ENCODE data around the gene MMP24.
"Not testable (repeated sequence)": the region's sequence is repeated elsewhere in the genome, so short reads cannot be mapped to it uniquely, and the experiment has no call there.

MMP24 gene

GRCh38 chr20:35226126-35226883 lies at the start of gene MMP24:
Gene MMP24 (plus strand): TSS chr20:35226690. CDS start chr20:35226739, 49 bp downstream.
- no peak for DNase-seq (ENCODE audit: low read depth)

GRCh38 chr20:35179292-35180212 lies 46.9 kb upstream of the MMP24 start:
- no peak for DNase-seq (ENCODE audit: low read depth)

GRCh38 chr20:35180266-35180665 lies 46.2 kb upstream of the MMP24 start:
- no peak for DNase-seq (ENCODE audit: low read depth)

GRCh38 chr20:35181731-35182130 lies 44.8 kb upstream of the MMP24 start:
- no peak for DNase-seq (ENCODE audit: low read depth)

GRCh38 chr20:35186691-35187289 lies 39.7 kb upstream of the MMP24 start:
- not testable (repeated sequence) for DNase-seq (ENCODE audit: low read depth)

- no peak for DNase-seq (ENCODE audit: low read depth)
Measured at GRCh38 chr20:35187584-35188190, 38.8 kb upstream of the MMP24 start.

- not testable (repeated sequence) for DNase-seq (ENCODE audit: low read depth)
Measured at GRCh38 chr20:35189223-35189622, 37.3 kb upstream of the MMP24 start.

GRCh38 chr20:35190556-35190955 lies 35.9 kb upstream of the MMP24 start:
- DNase-seq (ENCODE audit: low read depth): no peak

- no peak for DNase-seq (ENCODE audit: low read depth)
Measured at GRCh38 chr20:35191419-35192117, 34.9 kb upstream of the MMP24 start.

GRCh38 chr20:35192118-35192872 lies 34.2 kb upstream of the MMP24 start:
- no peak for DNase-seq (ENCODE audit: low read depth)

- DNase-seq (ENCODE audit: low read depth): not testable (repeated sequence)
Measured at GRCh38 chr20:35193031-35193791, 33.3 kb upstream of the MMP24 start.

- no peak for DNase-seq (ENCODE audit: low read depth)
Measured at GRCh38 chr20:35196313-35196712, 30.2 kb upstream of the MMP24 start.

GRCh38 chr20:35199740-35200139 lies 26.8 kb upstream of the MMP24 start:
- no peak for DNase-seq (ENCODE audit: low read depth)

- no peak for DNase-seq (ENCODE audit: low read depth)
Measured at GRCh38 chr20:35200267-35200666, 26.2 kb upstream of the MMP24 start.

- DNase-seq (ENCODE audit: low read depth): not testable (repeated sequence)
Measured at GRCh38 chr20:35201467-35201866, 25.0 kb upstream of the MMP24 start.

GRCh38 chr20:35206802-35207201 lies 19.7 kb upstream of the MMP24 start:
- DNase-seq (ENCODE audit: low read depth): no peak

GRCh38 chr20:35207950-35208611 lies 18.4 kb upstream of the MMP24 start:
- DNase-seq (ENCODE audit: low read depth): peak; percentile 46

GRCh38 chr20:35215066-35215956 lies 11.2 kb upstream of the MMP24 start:
- no peak for DNase-seq (ENCODE audit: low read depth)
